GM10248 (cell line): ENCODE measurements around the gene TMOD3.

Experiments
- CTCF ChIA-PET: fragments of 300-600 bp; sonication (Branson Sonifier 250); formaldehyde crosslinking; extraction: SDS; loops from one replicate; lab custom pipeline; 2021; ENCODE audit warnings: antibody characterized with exemption; lab: Yijun Ruan, JAX
- POLR2A ChIA-PET: fragments of 350-650 bp; sonication (Branson Sonifier 250); formaldehyde crosslinking; extraction: SDS; loops from one replicate; lab custom pipeline; 2020; ENCODE audit warnings: antibody characterized with exemption; lab: Yijun Ruan, JAX
- DNase-seq: peaks from one replicate; pipeline ENCODE4 v3.0.0; 2012; ENCODE audit errors: extremely low spot score
- TF ChIP-seq, protein P1 (sequence below): IDR thresholded peaks from 2 replicates; pipeline ENCODE4 v1.5.1; 2012; ENCODE audit warnings: mild to moderate bottlenecking, low read depth; ENCODE audit errors: extremely low read depth, missing control alignments, control extremely low read depth

The TMOD3 gene

DNA sequence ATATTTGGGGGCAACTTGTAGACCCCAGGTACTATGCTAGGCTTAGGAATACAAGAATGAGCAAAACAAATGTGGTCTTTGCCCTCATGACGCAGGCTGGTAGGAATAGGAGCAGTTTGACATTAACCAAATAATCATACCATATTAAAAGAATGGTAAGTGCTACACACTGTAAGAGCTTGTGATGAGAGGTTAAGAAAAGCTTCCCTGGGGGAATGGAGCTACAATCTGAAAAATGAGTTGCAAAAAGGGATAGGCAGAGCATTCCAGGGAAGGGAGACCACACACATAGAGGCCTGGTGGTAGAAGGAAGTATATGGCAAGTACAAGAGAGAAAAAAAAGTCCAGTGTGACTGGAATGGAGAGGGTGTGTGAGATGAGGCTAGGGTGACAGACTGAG, 37.3 kb downstream of the TMOD3 start:
- no peak for DNase-seq
- ChIA-PET CTCF (interaction anchor here (1.5 to 2.5 kb wide), 2 partner anchors 14 to 23 kb away, joined by 5 to 9 read pairs; no protein-coding TSS in a partner anchor), POLR2A (no interaction called here)

DNA sequence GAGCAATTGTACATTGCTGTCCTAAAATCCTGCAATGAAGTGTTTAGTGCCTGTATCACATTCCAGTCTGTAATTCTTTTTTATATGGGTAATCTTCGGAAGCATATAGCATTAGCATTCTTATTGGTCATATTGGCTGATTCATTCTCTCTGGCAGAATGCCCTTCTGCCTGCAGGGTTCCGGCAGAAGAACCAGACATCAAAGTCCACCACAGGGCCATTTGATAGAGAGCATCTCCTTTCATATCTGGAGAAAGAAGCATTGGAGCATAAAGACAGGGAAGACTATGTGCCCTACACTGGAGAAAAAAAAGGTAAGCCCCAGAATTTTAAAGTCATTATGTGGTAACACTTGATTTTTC, 39.6 kb downstream of the TMOD3 start:
- POLR2A ChIA-PET = no interaction called here
- CTCF ChIA-PET = interaction anchor here (1.8 to 1.9 kb wide), 2 partner anchors 17 to 20 kb away, joined by 6 to 9 read pairs; no protein-coding TSS in a partner anchor
- DNase-seq = no peak
- TF ChIP-seq, protein P1, sequence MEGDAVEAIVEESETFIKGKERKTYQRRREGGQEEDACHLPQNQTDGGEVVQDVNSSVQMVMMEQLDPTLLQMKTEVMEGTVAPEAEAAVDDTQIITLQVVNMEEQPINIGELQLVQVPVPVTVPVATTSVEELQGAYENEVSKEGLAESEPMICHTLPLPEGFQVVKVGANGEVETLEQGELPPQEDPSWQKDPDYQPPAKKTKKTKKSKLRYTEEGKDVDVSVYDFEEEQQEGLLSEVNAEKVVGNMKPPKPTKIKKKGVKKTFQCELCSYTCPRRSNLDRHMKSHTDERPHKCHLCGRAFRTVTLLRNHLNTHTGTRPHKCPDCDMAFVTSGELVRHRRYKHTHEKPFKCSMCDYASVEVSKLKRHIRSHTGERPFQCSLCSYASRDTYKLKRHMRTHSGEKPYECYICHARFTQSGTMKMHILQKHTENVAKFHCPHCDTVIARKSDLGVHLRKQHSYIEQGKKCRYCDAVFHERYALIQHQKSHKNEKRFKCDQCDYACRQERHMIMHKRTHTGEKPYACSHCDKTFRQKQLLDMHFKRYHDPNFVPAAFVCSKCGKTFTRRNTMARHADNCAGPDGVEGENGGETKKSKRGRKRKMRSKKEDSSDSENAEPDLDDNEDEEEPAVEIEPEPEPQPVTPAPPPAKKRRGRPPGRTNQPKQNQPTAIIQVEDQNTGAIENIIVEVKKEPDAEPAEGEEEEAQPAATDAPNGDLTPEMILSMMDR = no peak

More for the DNA sequence above, 37.3 kb downstream of the TMOD3 start:
- TF ChIP-seq, protein P1 = no peak

DNA sequence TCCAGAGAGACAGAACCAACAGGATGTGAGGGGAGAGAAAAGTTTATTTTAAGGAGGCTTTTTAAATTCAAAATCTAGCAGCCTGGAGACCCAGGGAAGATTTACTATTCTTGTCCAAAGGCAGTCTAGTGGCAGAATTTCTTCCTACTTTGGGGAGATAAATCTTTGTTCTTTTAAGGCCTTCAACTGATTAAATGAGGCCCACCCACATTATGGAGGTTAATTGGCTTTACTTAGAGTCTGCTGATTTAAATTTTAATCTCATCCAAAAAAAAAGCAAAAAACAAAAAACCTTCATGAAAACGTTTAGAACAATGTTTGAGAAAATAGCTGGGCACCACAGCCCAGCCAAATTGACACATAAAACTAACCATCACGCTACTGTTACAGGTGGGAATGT, 41.3 kb downstream of the TMOD3 start:
- TF ChIP-seq, protein P1 = no peak
- POLR2A ChIA-PET = no interaction called here
- no peak for DNase-seq
- CTCF ChIA-PET = interaction anchor here (1.3 to 2.9 kb wide), 5 partner anchors 13 to 29 kb away, joined by 4 to 10 read pairs (median 5); no protein-coding TSS in a partner anchor

DNA sequence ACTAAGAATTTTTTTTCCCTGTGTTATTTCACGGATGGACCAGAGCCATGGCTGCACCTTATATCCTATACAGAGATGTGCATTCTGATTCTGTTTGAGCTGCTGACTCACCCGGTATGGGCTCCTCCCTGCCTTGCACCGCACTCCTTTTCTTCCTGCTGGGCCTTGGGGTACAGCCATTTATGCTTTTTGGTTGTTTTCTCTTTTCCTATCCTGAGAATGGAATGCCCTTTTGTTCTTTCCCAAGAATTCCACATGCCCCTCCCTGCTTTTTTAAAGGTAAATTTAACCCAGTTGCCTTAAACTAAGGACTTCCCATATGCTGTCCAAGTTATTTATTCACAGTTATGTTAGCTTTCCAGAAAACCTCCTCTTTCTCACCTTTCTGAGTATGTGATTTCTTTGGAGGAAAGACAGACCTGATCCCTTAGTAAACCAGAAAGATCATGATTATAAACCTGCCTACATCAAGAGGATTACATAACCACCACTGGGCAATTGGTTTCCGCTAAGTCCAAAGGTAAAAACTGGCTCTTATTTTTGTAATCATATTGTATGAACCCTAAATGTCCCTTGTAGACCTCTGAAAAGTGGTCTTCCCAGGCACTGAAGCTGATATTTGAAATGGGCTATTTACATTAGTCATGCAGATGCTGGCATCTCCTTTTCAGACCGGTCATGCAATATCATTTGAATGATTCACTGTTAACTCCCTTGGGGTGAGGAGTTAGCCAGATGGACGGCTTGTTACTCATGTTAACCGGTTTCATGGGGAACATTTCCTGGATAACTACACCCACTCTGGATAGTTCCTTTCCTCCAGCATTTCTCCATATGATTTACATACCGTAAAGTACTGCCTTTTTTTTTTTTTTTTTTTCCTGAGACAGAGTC, 45.5 kb downstream of the TMOD3 start:
- CTCF ChIA-PET = interaction anchor here (0.9 to 1.7 kb wide), 2 partner anchors 9 to 31 kb away, joined by 3 to 5 read pairs; no protein-coding TSS in a partner anchor
- no peak for DNase-seq
- POLR2A ChIA-PET = no interaction called here

DNA sequence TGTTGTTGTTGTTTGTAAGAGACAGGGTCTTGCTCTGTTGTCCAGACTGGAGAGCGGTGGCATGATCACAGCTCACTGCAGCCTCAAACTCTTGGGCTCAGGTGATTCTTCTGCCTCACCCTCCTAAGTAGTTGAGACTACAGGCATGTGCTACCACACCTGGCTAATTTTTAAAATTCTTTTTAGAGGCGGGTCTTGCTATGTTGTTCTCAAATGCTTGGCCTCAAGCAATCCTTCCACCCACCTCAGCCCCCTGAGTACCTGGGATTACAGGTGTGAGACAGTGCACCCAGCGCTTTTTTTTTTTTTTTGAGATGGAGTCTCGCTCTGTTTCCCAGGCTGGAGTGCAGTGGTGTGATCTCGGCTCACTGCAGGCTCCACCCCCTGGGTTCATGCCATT, 46.7 kb downstream of the TMOD3 start:
- ChIA-PET POLR2A (no interaction called here), CTCF (no interaction called here)
- DNase-seq = no peak
- TF ChIP-seq, protein P1 = no peak

More for the DNA sequence above, 45.5 kb downstream of the TMOD3 start:
- TF ChIP-seq, protein P1 = no peak

DNA sequence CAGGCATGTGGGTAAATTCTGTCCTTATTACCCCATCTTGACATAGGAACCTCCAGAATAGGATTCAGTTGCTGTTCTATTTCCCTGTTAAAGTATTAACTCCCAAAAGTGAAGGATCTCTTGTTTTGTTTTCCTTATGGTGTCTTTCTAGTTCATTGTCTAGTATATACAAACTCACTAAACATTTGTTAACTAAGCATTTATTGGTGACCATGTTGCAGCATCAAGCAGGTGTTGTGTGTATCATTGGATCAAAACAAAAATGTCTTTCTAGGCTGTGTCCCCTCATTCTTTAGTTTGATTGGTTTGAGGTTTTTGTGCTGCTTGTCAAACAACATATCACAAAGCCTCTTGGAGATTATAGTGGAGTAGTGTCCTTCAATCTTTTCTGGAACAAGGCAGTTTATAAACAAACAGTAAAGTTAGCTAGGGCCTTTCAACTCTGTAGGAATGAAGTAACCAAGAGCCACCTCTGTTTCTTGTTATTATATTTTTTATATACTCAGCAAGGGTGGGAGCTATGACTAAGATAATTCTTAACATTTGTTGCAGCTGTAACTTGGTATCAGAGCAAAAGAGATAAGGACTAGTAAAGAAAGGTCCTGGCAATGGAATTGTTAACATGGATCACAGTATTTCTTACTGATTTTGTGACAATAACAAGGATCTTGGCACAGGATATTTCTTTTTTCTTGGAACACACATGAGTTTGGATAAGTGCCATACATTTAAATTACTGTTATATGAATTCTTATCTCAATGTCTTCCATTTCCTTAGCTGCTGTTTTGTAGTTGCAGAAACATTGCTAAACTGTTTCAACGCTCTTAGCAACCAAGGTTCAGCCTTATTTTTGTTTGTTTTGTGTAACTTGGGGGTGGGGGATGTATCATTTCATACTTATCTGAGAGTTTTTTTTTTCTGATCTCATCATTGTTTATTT, 49.3 kb downstream of the TMOD3 start:
- TF ChIP-seq, protein P1 = no peak
- CTCF ChIA-PET = interaction anchor here (0.8 to 2.4 kb wide), 6 partner anchors 9 to 260 kb away, joined by 3 to 17 read pairs (median 4); no protein-coding TSS in a partner anchor
- POLR2A ChIA-PET = no interaction called here
- DNase-seq = no peak
